ENCODE data around the gene KITLG. TPM values are rescaled to one million over a fixed set of nuclear protein-coding genes. Genes with fewer than 3 reads are reported as not detected.

KITLG gene
- polyA plus RNA-seq, 4 donors = 4.5 to 12.3 (median 7.8) TPM

- no peaks in the 10 kb centered on the region for H3K27me3 ChIP-seq (ENCODE audit: control insufficient read depth in 3 of 3, insufficient read depth in 3 of 3, low read length in 3 of 3)
- H3K36me3 ChIP-seq (ENCODE audit: control insufficient read depth in 3 of 3, insufficient read depth in 2 of 3, low read depth in 1 of 3, low read length in 3 of 3) = no peaks in the 10 kb centered on the region
- DNase-seq = no peak
- WGBS, 3 donors = 31 to 52% (median 41%) methylated on average over 1 of the region's 1 CpG
- no peak for FAIRE-seq
- no peak overlapping the region for H3K27ac ChIP-seq (ENCODE audit: low read depth in 1 of 3, low read length in 2 of 3)
- no peak overlapping the region for H3K4me3 ChIP-seq (ENCODE audit: low read depth in 1 of 3, low read length in 3 of 3)
- peaks cover 0 to 2% of the 10 kb centered on the region in 2 donors for H3K9me3 ChIP-seq (ENCODE audit: control insufficient read depth in 2 of 2, insufficient read depth in 1 of 2, low read depth in 1 of 2, low read length in 1 of 2)
- no peaks in the 10 kb centered on the region for H3K4me1 ChIP-seq (ENCODE audit: control insufficient read depth in 3 of 3, insufficient read depth in 2 of 3, low read depth in 1 of 3, low read length in 2 of 3)
Observed at GRCh38 chr12:88617352-88617751, 37.1 kb upstream of the KITLG start.

DNA sequence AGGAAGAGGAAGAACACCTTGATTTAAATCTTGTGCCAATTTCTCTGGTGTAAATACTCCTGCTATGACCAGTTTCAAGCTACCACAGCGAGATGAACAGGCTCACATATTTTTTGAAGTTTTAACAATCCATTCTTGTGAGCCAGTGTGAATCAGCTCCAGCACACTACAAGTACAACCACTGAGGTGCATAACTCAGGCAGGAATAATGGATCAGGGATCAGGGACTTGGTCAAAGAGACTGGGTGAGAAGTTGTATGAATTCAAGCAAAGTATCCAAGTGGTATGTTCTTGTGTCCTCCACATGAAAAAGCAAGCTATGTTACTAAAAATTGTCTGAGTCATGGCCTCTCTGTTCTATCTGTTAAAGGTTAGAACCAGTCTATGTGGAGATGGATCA lies 35.2 kb upstream of the KITLG start:
- no peaks in the 10 kb centered on the region for H3K9me3 ChIP-seq (ENCODE audit: control insufficient read depth in 2 of 2, insufficient read depth in 1 of 2, low read depth in 1 of 2, low read length in 1 of 2)
- no peak overlapping the region for H3K4me3 ChIP-seq (ENCODE audit: low read depth in 1 of 3, low read length in 3 of 3)
- FAIRE-seq (no peak), DNase-seq (no peak)
- 73 to 87% (median 84%) methylated on average over 1 of the region's 1 CpG for WGBS, 3 donors
- no peaks in the 10 kb centered on the region for H3K27me3 ChIP-seq (ENCODE audit: control insufficient read depth in 3 of 3, insufficient read depth in 3 of 3, low read length in 3 of 3)
- no peaks in the 10 kb centered on the region for H3K4me1 ChIP-seq (ENCODE audit: control insufficient read depth in 3 of 3, insufficient read depth in 2 of 3, low read depth in 1 of 3, low read length in 2 of 3)
- H3K27ac ChIP-seq (ENCODE audit: low read depth in 1 of 3, low read length in 2 of 3) = no peak overlapping the region
- H3K36me3 ChIP-seq (ENCODE audit: control insufficient read depth in 3 of 3, insufficient read depth in 2 of 3, low read depth in 1 of 3, low read length in 3 of 3) = no peaks in the 10 kb centered on the region

GRCh38 chr12:88604646-88605045 lies 24.4 kb upstream of the KITLG start:
- no peaks in the 10 kb centered on the region for H3K36me3 ChIP-seq (ENCODE audit: control insufficient read depth in 3 of 3, insufficient read depth in 2 of 3, low read depth in 1 of 3, low read length in 3 of 3)
- H3K27me3 ChIP-seq (ENCODE audit: control insufficient read depth in 3 of 3, insufficient read depth in 3 of 3, low read length in 3 of 3) = no peaks in the 10 kb centered on the region
- H3K4me3 ChIP-seq (ENCODE audit: low read depth in 1 of 3, low read length in 3 of 3) = no peak overlapping the region
- no peak overlapping the region for H3K27ac ChIP-seq (ENCODE audit: low read depth in 1 of 3, low read length in 2 of 3)
- H3K9me3 ChIP-seq (ENCODE audit: control insufficient read depth in 2 of 2, insufficient read depth in 1 of 2, low read depth in 1 of 2, low read length in 1 of 2) = peaks cover 0 to 4% of the 10 kb centered on the region in 2 donors
- FAIRE-seq = no peak
- no peak for DNase-seq
- H3K4me1 ChIP-seq (ENCODE audit: control insufficient read depth in 3 of 3, insufficient read depth in 2 of 3, low read depth in 1 of 3, low read length in 2 of 3) = no peaks in the 10 kb centered on the region

DNA sequence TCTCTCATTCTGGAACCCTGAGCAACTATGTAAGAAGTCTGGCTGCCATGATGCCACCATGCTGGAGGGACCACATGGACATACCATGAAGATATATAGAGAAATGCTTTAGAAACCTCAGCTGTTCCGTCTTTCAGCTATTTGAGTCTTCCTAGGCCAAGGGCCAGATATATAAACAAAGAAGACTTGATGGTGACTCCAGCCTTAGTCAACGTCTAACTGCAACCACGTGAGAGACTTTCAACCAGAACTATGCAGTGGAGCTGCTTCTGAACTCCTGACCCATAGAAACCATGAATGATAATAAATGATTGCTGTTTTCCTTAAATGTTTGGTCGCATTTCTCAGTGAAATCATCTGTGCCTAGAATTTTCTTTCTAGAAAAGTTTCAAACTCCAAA lies 20.0 kb upstream of the KITLG start:
- Histone ChIP-seq H3K9me3 (ENCODE audit: control insufficient read depth in 2 of 2, insufficient read depth in 1 of 2, low read depth in 1 of 2, low read length in 1 of 2) (no peaks in the 10 kb centered on the region), H3K4me1 (ENCODE audit: control insufficient read depth in 3 of 3, insufficient read depth in 2 of 3, low read depth in 1 of 3, low read length in 2 of 3) (peaks cover 0 to 10% (median 0%) of the 10 kb centered on the region in 3 donors), H3K36me3 (ENCODE audit: control insufficient read depth in 3 of 3, insufficient read depth in 2 of 3, low read depth in 1 of 3, low read length in 3 of 3) (no peaks in the 10 kb centered on the region), H3K27ac (ENCODE audit: low read depth in 1 of 3, low read length in 2 of 3) (no peak overlapping the region), H3K4me3 (ENCODE audit: low read depth in 1 of 3, low read length in 3 of 3) (no peak overlapping the region), H3K27me3 (ENCODE audit: control insufficient read depth in 3 of 3, insufficient read depth in 3 of 3, low read length in 3 of 3) (no peaks in the 10 kb centered on the region)
- 76 to 85% (median 76%) methylated on average over 4 of the region's 4 CpGs for WGBS, 3 donors
- no peak for FAIRE-seq
- no peak for DNase-seq

GRCh38 chr12:88597365-88597764 lies 17.1 kb upstream of the KITLG start:
- Histone ChIP-seq H3K27ac (ENCODE audit: low read depth in 1 of 3, low read length in 2 of 3) (no peak overlapping the region), H3K9me3 (ENCODE audit: control insufficient read depth in 2 of 2, insufficient read depth in 1 of 2, low read depth in 1 of 2, low read length in 1 of 2) (no peaks in the 10 kb centered on the region), H3K36me3 (ENCODE audit: control insufficient read depth in 3 of 3, insufficient read depth in 2 of 3, low read depth in 1 of 3, low read length in 3 of 3) (no peaks in the 10 kb centered on the region), H3K27me3 (ENCODE audit: control insufficient read depth in 3 of 3, insufficient read depth in 3 of 3, low read length in 3 of 3) (no peaks in the 10 kb centered on the region), H3K4me1 (ENCODE audit: control insufficient read depth in 3 of 3, insufficient read depth in 2 of 3, low read depth in 1 of 3, low read length in 2 of 3) (peaks cover 0 to 15% (median 3%) of the 10 kb centered on the region in 3 donors), H3K4me3 (ENCODE audit: low read depth in 1 of 3, low read length in 3 of 3) (no peak overlapping the region)
- DNase-seq (peak; percentile 31 to 46), FAIRE-seq (no peak)

DNA sequence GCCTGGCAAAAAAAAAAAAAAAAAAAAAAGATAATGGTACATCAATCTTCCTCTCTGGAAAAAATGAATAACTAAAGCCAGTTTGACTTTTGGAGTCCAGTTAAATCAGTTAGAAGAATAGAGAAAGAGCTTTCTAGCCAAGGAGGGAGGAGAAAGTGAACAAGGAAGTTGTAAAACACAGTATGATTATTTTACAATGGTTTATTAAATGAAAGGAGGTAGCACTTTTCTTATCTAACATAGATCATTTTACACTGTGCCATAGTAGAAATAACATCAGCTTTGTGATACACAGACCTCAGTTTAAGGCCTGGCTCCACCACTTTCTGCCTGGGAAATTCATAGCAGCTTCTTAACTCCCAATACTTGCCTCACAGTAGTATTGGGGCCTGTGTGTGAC lies 15.4 kb upstream of the KITLG start:
- H3K27ac ChIP-seq (ENCODE audit: low read depth in 1 of 3, low read length in 2 of 3) = no peak overlapping the region
- no peaks in the 10 kb centered on the region for H3K27me3 ChIP-seq (ENCODE audit: control insufficient read depth in 3 of 3, insufficient read depth in 3 of 3, low read length in 3 of 3)
- no peak overlapping the region for H3K4me3 ChIP-seq (ENCODE audit: low read depth in 1 of 3, low read length in 3 of 3)
- DNase-seq (peak; percentile 24 to 26), FAIRE-seq (no peak)
- H3K36me3 ChIP-seq (ENCODE audit: control insufficient read depth in 3 of 3, insufficient read depth in 2 of 3, low read depth in 1 of 3, low read length in 3 of 3) = no peaks in the 10 kb centered on the region
- no peaks in the 10 kb centered on the region for H3K9me3 ChIP-seq (ENCODE audit: control insufficient read depth in 2 of 2, insufficient read depth in 1 of 2, low read depth in 1 of 2, low read length in 1 of 2)
- peaks cover 0 to 15% (median 3%) of the 10 kb centered on the region in 3 donors for H3K4me1 ChIP-seq (ENCODE audit: control insufficient read depth in 3 of 3, insufficient read depth in 2 of 3, low read depth in 1 of 3, low read length in 2 of 3)

DNA sequence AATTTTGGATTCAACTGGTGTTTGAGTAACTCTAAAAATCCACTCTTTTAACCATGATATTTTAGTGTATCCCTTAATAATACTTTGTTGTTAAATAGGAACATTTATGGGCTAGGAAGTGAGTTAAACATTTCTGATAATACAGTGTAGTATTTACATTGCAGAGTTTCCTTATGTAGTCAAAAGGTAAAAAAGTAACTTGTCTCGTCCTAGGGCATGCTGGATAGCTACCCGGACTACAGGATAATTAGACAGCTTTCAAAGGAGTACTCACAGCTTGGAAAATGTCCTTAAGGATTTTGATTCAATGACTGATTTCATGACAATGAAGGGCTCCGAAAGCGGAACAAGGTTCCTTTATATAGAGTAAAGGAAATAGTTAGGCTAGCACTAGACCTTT lies 14.5 kb upstream of the KITLG start:
- no peaks in the 10 kb centered on the region for H3K27me3 ChIP-seq (ENCODE audit: control insufficient read depth in 3 of 3, insufficient read depth in 3 of 3, low read length in 3 of 3)
- no peak for FAIRE-seq

DNA sequence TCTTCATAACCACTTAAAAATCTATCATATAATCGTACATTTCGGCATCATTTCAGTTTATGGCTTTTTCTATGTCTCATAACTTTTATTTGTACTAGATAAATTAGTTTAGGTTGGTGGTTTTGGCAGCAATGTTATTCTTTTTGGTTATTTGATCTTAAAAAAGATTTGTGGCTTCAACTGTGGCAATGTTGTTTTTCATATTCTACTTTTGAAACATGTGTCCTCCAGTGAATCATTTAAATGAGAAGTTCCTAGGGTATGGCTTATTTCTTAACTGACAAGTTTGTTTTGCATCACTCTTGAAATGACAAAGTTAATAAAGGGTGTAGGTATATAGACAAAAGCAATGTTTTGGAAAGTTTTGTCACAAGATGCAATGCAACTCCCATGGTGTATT lies 11.1 kb upstream of the KITLG start:
- DNase-seq = no peak
- Histone ChIP-seq H3K27me3 (ENCODE audit: control insufficient read depth in 3 of 3, insufficient read depth in 3 of 3, low read length in 3 of 3) (no peaks in the 10 kb centered on the region), H3K36me3 (ENCODE audit: control insufficient read depth in 3 of 3, insufficient read depth in 2 of 3, low read depth in 1 of 3, low read length in 3 of 3) (no peaks in the 10 kb centered on the region), H3K4me3 (ENCODE audit: low read depth in 1 of 3, low read length in 3 of 3) (no peak overlapping the region), H3K9me3 (ENCODE audit: control insufficient read depth in 2 of 2, insufficient read depth in 1 of 2, low read depth in 1 of 2, low read length in 1 of 2) (peaks cover 0 to 6% of the 10 kb centered on the region in 2 donors), H3K4me1 (ENCODE audit: control insufficient read depth in 3 of 3, insufficient read depth in 2 of 3, low read depth in 1 of 3, low read length in 2 of 3) (peaks cover 0 to 7% (median 3%) of the 10 kb centered on the region in 3 donors), H3K27ac (ENCODE audit: low read depth in 1 of 3, low read length in 2 of 3) (no peak overlapping the region)
- no peak for FAIRE-seq
- 86 to 89% (median 89%) methylated on average over 2 of the region's 2 CpGs for WGBS, 3 donors

More for the DNA sequence above, 14.5 kb upstream of the KITLG start:
- Histone ChIP-seq H3K9me3 (ENCODE audit: control insufficient read depth in 2 of 2, insufficient read depth in 1 of 2, low read depth in 1 of 2, low read length in 1 of 2) (no peaks in the 10 kb centered on the region), H3K4me1 (ENCODE audit: control insufficient read depth in 3 of 3, insufficient read depth in 2 of 3, low read depth in 1 of 3, low read length in 2 of 3) (peaks cover 0 to 15% (median 3%) of the 10 kb centered on the region in 3 donors), H3K36me3 (ENCODE audit: control insufficient read depth in 3 of 3, insufficient read depth in 2 of 3, low read depth in 1 of 3, low read length in 3 of 3) (no peaks in the 10 kb centered on the region), H3K27ac (ENCODE audit: low read depth in 1 of 3, low read length in 2 of 3) (no peak overlapping the region), H3K4me3 (ENCODE audit: low read depth in 1 of 3, low read length in 3 of 3) (no peak overlapping the region)
- 61 to 75% (median 66%) methylated on average over 4 of the region's 4 CpGs for WGBS, 3 donors
- DNase-seq = peak in 1 of 2 donors; percentile 14

GRCh38 chr12:88590851-88591250 lies 10.6 kb upstream of the KITLG start:
- H3K9me3 ChIP-seq (ENCODE audit: control insufficient read depth in 2 of 2, insufficient read depth in 1 of 2, low read depth in 1 of 2, low read length in 1 of 2) = peaks cover 0 to 11% of the 10 kb centered on the region in 2 donors
- no peak for FAIRE-seq
- H3K36me3 ChIP-seq (ENCODE audit: control insufficient read depth in 3 of 3, insufficient read depth in 2 of 3, low read depth in 1 of 3, low read length in 3 of 3) = no peaks in the 10 kb centered on the region
- H3K4me3 ChIP-seq (ENCODE audit: low read depth in 1 of 3, low read length in 3 of 3) = no peak overlapping the region
- 91 to 98% (median 92%) methylated on average over 1 of the region's 1 CpG for WGBS, 3 donors
- peaks cover 0 to 6% (median 3%) of the 10 kb centered on the region in 3 donors for H3K4me1 ChIP-seq (ENCODE audit: control insufficient read depth in 3 of 3, insufficient read depth in 2 of 3, low read depth in 1 of 3, low read length in 2 of 3)
- H3K27me3 ChIP-seq (ENCODE audit: control insufficient read depth in 3 of 3, insufficient read depth in 3 of 3, low read length in 3 of 3) = no peaks in the 10 kb centered on the region
- DNase-seq = no peak
- H3K27ac ChIP-seq (ENCODE audit: low read depth in 1 of 3, low read length in 2 of 3) = no peak overlapping the region

Data from small intestine (tissue), 7 donors.